DOHH2 (cell line): ENCODE measurements around the gene TAF3.

Source experiments
- H3F3A ChIP-seq: fragments of 200-600 bp; sonication (generic), shearing (Covaris generic); 2 replicates; pipeline ENCODE4 v1.6.0; 2016; ENCODE audit warnings: antibody characterized with exemption, mild to moderate bottlenecking; ENCODE audit not compliant: control insufficient read depth, insufficient read depth
- H3K27ac ChIP-seq: fragments of 200-600 bp; sonication (generic); 2 replicates; pipeline ENCODE4 v1.5.1; 2014; ENCODE audit warnings: low read depth, mild to moderate bottlenecking, low read length, moderate library complexity
- H3K27me3 ChIP-seq: fragments of 200-600 bp; sonication (generic); 2 replicates; pipeline ENCODE4 v1.6.1; 2014; ENCODE audit warnings: mild to moderate bottlenecking, low read length, mixed read lengths; ENCODE audit not compliant: control insufficient read depth
- H3K36me3 ChIP-seq: fragments of 200-600 bp; sonication (generic); 2 replicates; pipeline ENCODE4 v1.6.1; 2014; ENCODE audit warnings: mild to moderate bottlenecking, low read length, moderate library complexity, mixed read lengths; ENCODE audit not compliant: control insufficient read depth
- H3K4me1 ChIP-seq: fragments of 200-600 bp; sonication (generic); 2 replicates; pipeline ENCODE4 v1.6.1; 2014; ENCODE audit warnings: mild to moderate bottlenecking, low read length, mixed read lengths; ENCODE audit not compliant: control insufficient read depth
- H3K4me2 ChIP-seq: fragments of 200-600 bp; sonication (generic); 2 replicates; pipeline ENCODE4 v1.6.0; 2014; ENCODE audit warnings: mild to moderate bottlenecking, low read length, moderate library complexity
- H3K4me3 ChIP-seq: fragments of 200-600 bp; sonication (generic); 2 replicates; pipeline ENCODE4 v1.5.1; 2014; ENCODE audit warnings: mild to moderate bottlenecking, low read length, mixed read lengths
- H3K79me2 ChIP-seq: fragments of 200-600 bp; sonication (generic); 2 replicates; pipeline ENCODE4 v1.6.1; 2014; ENCODE audit warnings: mild to moderate bottlenecking, low read length, mixed read lengths; ENCODE audit not compliant: control insufficient read depth
- H3K9me2 ChIP-seq: fragments of 200-600 bp; sonication (generic); replicated peaks from 2 replicates; pipeline ENCODE4 v1.6.1; 2014; ENCODE audit warnings: mild to moderate bottlenecking, low read length, mixed read lengths; ENCODE audit not compliant: control insufficient read depth
- H3K9me3 ChIP-seq: fragments of 200-600 bp; sonication (generic); 2 replicates; pipeline ENCODE4 v1.6.1; 2014; ENCODE audit warnings: antibody characterized with exemption, low read length, mixed read lengths; ENCODE audit not compliant: control insufficient read depth, insufficient read depth
- H4K20me1 ChIP-seq: fragments of 200-600 bp; sonication (generic); 2 replicates; pipeline ENCODE4 v1.6.0; 2014; ENCODE audit warnings: low read depth, mild to moderate bottlenecking, antibody characterized with exemption, low read length, moderate library complexity; ENCODE audit not compliant: control insufficient read depth, insufficient read depth
- CTCF ChIP-seq: fragments of 200-600 bp; sonication (generic); IDR thresholded peaks from one replicate; pipeline ENCODE4 v1.5.1; 2014; ENCODE audit warnings: antibody characterized with exemption, mild to moderate bottlenecking, low read depth, low read length; ENCODE audit not compliant: poor library complexity, severe bottlenecking
- EZH2phosphoT487 ChIP-seq: fragments of 200-600 bp; sonication (generic); IDR thresholded peaks from 2 replicates; pipeline ENCODE4 v1.6.1; 2017; ENCODE audit warnings: borderline replicate concordance, mild to moderate bottlenecking, antibody characterized with exemption, low read length, moderate library complexity, mixed read lengths

Gene TAF3

GRCh38 chr10:7802606-7803005, 15.7 kb upstream of the TAF3 start:
- H3K9me3 ChIP-seq, result no peaks in the 10 kb centered on the region
- H3K4me2 ChIP-seq, result no peak overlapping the region
- peaks cover 8% of the 10 kb centered on the region; the same call in 1 of the 2 replicates for H4K20me1 ChIP-seq
- no peak overlapping the region for H3K4me3 ChIP-seq
- peaks cover 4% of the 10 kb centered on the region for H3F3A ChIP-seq
- no peaks in the 10 kb centered on the region for H3K27me3 ChIP-seq
- no peaks in the 10 kb centered on the region for H3K79me2 ChIP-seq
- peaks cover 87% of the 10 kb centered on the region for H3K36me3 ChIP-seq
- TF ChIP-seq CTCF (no peak), EZH2phosphoT487 (no peak)
- H3K9me2 ChIP-seq, result no peaks in the 10 kb centered on the region
- H3K4me1 ChIP-seq, result no peaks in the 10 kb centered on the region
- H3K27ac ChIP-seq, result no peak overlapping the region

GRCh38 chr10:7804216-7804615, 14.1 kb upstream of the TAF3 start:
- Histone ChIP-seq H3K4me2 (no peak overlapping the region), H3K4me1 (no peaks in the 10 kb centered on the region), H3K79me2 (no peaks in the 10 kb centered on the region), H3K4me3 (no peak overlapping the region), H4K20me1 (peaks cover 8% of the 10 kb centered on the region; the same call in 1 of the 2 replicates), H3K9me3 (no peaks in the 10 kb centered on the region), H3K9me2 (no peaks in the 10 kb centered on the region), H3K36me3 (peaks cover 77% of the 10 kb centered on the region), H3F3A (peaks cover 9% of the 10 kb centered on the region), H3K27ac (no peak overlapping the region), H3K27me3 (no peaks in the 10 kb centered on the region)
- TF ChIP-seq EZH2phosphoT487 (no peak), CTCF (no peak)

- Histone ChIP-seq H3K4me3 (no peak overlapping the region), H3K9me2 (no peaks in the 10 kb centered on the region), H3K9me3 (no peaks in the 10 kb centered on the region), H3K4me1 (no peaks in the 10 kb centered on the region), H3F3A (peaks cover 9% of the 10 kb centered on the region), H3K27me3 (no peaks in the 10 kb centered on the region), H3K4me2 (no peak overlapping the region), H3K36me3 (peaks cover 72% of the 10 kb centered on the region), H3K79me2 (no peaks in the 10 kb centered on the region), H4K20me1 (peaks cover 8% of the 10 kb centered on the region; the same call in 1 of the 2 replicates), H3K27ac (no peak overlapping the region)
- TF ChIP-seq CTCF (no peak), EZH2phosphoT487 (no peak)
Observed at GRCh38 chr10:7804741-7805140, 13.6 kb upstream of the TAF3 start.
